Measurements from ENCODE around the gene JCAD.

The JCAD gene

GRCh38 chr10:30073045-30073766, 13.8 kb upstream of the JCAD start:
- no peak overlapping the region for H3K27ac ChIP-seq
- TF ChIP-seq CTCF (IDR thresholded peaks at IDR 0.05) (no peak), ZFX (IDR thresholded peaks at IDR 0.05; ENCODE audit: borderline replicate concordance) (no peak)

- no peak overlapping the region for H3K27ac ChIP-seq
- TF ChIP-seq CTCF (IDR thresholded peaks at IDR 0.05): no peak
- no peak for TF ChIP-seq ZFX (IDR thresholded peaks at IDR 0.05; ENCODE audit: borderline replicate concordance)
These were observed 12.7 kb upstream of the JCAD start for GRCh38 chr10:30072068-30072467.

GRCh38 chr10:30070001-30070685, 10.8 kb upstream of the JCAD start:
- TF ChIP-seq ZFX (IDR thresholded peaks at IDR 0.05; ENCODE audit: borderline replicate concordance): no peak
- no peak for TF ChIP-seq CTCF (IDR thresholded peaks at IDR 0.05)
- H3K27ac ChIP-seq: no peak overlapping the region

- TF ChIP-seq CTCF (IDR thresholded peaks at IDR 0.05) (no peak), ZFX (IDR thresholded peaks at IDR 0.05; ENCODE audit: borderline replicate concordance) (no peak)
These were observed 9.3 kb upstream of the JCAD start for GRCh38 chr10:30068492-30069223.

GRCh38 chr10:30063099-30063498, 3.7 kb upstream of the JCAD start:
- TF ChIP-seq CTCF (IDR thresholded peaks at IDR 0.05) (no peak), ZFX (IDR thresholded peaks at IDR 0.05; ENCODE audit: borderline replicate concordance) (no peak)
- no peak overlapping the region for H3K27ac ChIP-seq

More at GRCh38 chr10:30068492-30069223, 9.3 kb upstream of the JCAD start:
- no peak overlapping the region for H3K27ac ChIP-seq

- H3K27ac ChIP-seq: no peak overlapping the region
- no peak for TF ChIP-seq ZFX (IDR thresholded peaks at IDR 0.05; ENCODE audit: borderline replicate concordance)
- no peak for TF ChIP-seq CTCF (IDR thresholded peaks at IDR 0.05)
These were observed 3.2 kb upstream of the JCAD start for GRCh38 chr10:30062582-30062981.

All from 22Rv1 (cell line).